Astrocyte (in vitro differentiated cells and primary cell): ENCODE measurements around the gene EXOC4. TPM values are rescaled to one million over a fixed set of nuclear protein-coding genes. Genes with fewer than 3 reads are reported as not detected.

Experiments used
- DNase-seq: peaks from one replicate; pipeline ENCODE4 v3.0.0-alpha.2; 2010; ENCODE audit warnings: low read depth
- FAIRE-seq: peaks from 2 replicates; lab custom pipeline; 2011; peaks lifted over from hg19 to GRCh38; lab: Jason Lieb, UNC
- H2AFZ ChIP-seq: 2 replicates; pipeline ENCODE4 v1.6.0; 2012; ENCODE audit warnings: low read depth, low read length, inconsistent platforms
- H3K27ac ChIP-seq: 2 replicates; pipeline ENCODE4 v1.5.1; 2011; ENCODE audit warnings: low read depth, low read length, inconsistent platforms
- H3K27me3 ChIP-seq: 2 replicates; pipeline ENCODE4 v1.6.0; 2011; ENCODE audit warnings: low read length, inconsistent platforms; ENCODE audit not compliant: insufficient read depth
- H3K36me3 ChIP-seq: 2 replicates; pipeline ENCODE4 v1.5.1; 2011; ENCODE audit warnings: low read length, inconsistent platforms; ENCODE audit not compliant: insufficient read depth
- H3K4me1 ChIP-seq: 2 replicates; pipeline ENCODE4 v1.5.1; 2011; ENCODE audit warnings: low read length, inconsistent platforms; ENCODE audit not compliant: insufficient read depth
- H3K4me2 ChIP-seq: 2 replicates; pipeline ENCODE4 v1.6.0; 2012; ENCODE audit warnings: low read length, inconsistent platforms
- H3K4me3 ChIP-seq: 2 replicates; pipeline ENCODE4 v1.5.1; 2011; ENCODE audit warnings: low read depth, mild to moderate bottlenecking, low read length, inconsistent platforms; ENCODE audit not compliant: insufficient read depth
- H3K79me2 ChIP-seq: 2 replicates; pipeline ENCODE4 v1.6.0; 2012; ENCODE audit warnings: mild to moderate bottlenecking, low read length, inconsistent platforms; ENCODE audit not compliant: insufficient read depth
- H3K9ac ChIP-seq: 2 replicates; pipeline ENCODE4 v1.6.0; 2012; ENCODE audit warnings: mild to moderate bottlenecking, low read length, inconsistent platforms
- H3K9me3 ChIP-seq: 2 replicates; pipeline ENCODE4 v1.5.1; 2012; ENCODE audit warnings: low read depth, mild to moderate bottlenecking, low read length, inconsistent platforms; ENCODE audit not compliant: insufficient read depth
- H4K20me1 ChIP-seq: 2 replicates; pipeline ENCODE4 v1.6.0; 2012; ENCODE audit warnings: low read length, inconsistent platforms; ENCODE audit not compliant: insufficient read depth
- H3K27ac Mint-ChIP-seq: one replicate; pipeline ENCODE4 v1.8.0; 2021; ENCODE audit warnings: mild to moderate bottlenecking, mixed read lengths; ENCODE audit not compliant: unreplicated experiment
- H3K27me3 Mint-ChIP-seq: one replicate; pipeline ENCODE4 v1.8.0; 2021; ENCODE audit warnings: low read depth, mixed read lengths; ENCODE audit not compliant: unreplicated experiment
- H3K36me3 Mint-ChIP-seq: one replicate; pipeline ENCODE4 v1.8.0; 2021; ENCODE audit warnings: low read depth, mixed read lengths; ENCODE audit not compliant: unreplicated experiment
- H3K4me1 Mint-ChIP-seq: one replicate; pipeline ENCODE4 v1.8.0; 2021; ENCODE audit warnings: low read depth, mixed read lengths; ENCODE audit not compliant: unreplicated experiment
- H3K4me3 Mint-ChIP-seq: one replicate; pipeline ENCODE4 v1.8.0; 2021; ENCODE audit warnings: mild to moderate bottlenecking, moderate library complexity, mixed read lengths; ENCODE audit not compliant: unreplicated experiment
- H3K9me3 Mint-ChIP-seq: one replicate; pipeline ENCODE4 v1.8.0; 2021; ENCODE audit warnings: mild to moderate bottlenecking, mixed read lengths; ENCODE audit not compliant: unreplicated experiment
- CTCF ChIP-seq: IDR thresholded peaks from 2 replicates; pipeline ENCODE4 v1.5.1; 2011; ENCODE audit warnings: low read depth, mild to moderate bottlenecking, inconsistent platforms, low read length, moderate library complexity; ENCODE audit not compliant: insufficient read depth
- EZH2 ChIP-seq: IDR thresholded peaks from 2 replicates; pipeline ENCODE4 v1.6.1; 2012; ENCODE audit warnings: mild to moderate bottlenecking, low read length, inconsistent platforms; ENCODE audit not compliant: insufficient read depth
- total RNA-seq: library from RNA; stranded (reverse); gene quantifications from 2 replicates; pipeline ENCODE4 v1.2.1, GENCODE V29; 2021

EXOC4 gene
- total RNA-seq, 1 donor from 2014 or later: 57.5 TPM

- peak; percentile 9 for FAIRE-seq
These were observed 37.2 kb downstream of the EXOC4 start for GRCh38 chr7:133290041-133290440.

GRCh38 chr7:133290676-133291333, 37.9 kb downstream of the EXOC4 start:
- Histone ChIP-seq H3K4me2 (no peak overlapping the region), H3K9ac (no peak overlapping the region), H3K4me1 (peaks cover 8% of the 10 kb centered on the region), H3K9me3 (no peaks in the 10 kb centered on the region), H3K27me3 (no peaks in the 10 kb centered on the region), H3K36me3 (no peaks in the 10 kb centered on the region), H3K27ac (no peak overlapping the region), H3K79me2 (peaks cover 5% of the 10 kb centered on the region), H4K20me1 (peaks cover 8% of the 10 kb centered on the region), H3K4me3 (no peak overlapping the region), H2AFZ (no peak overlapping the region)
- no peak for TF ChIP-seq EZH2
- no peak for TF ChIP-seq CTCF
- FAIRE-seq: no peak
- H3K36me3 Mint-ChIP-seq: peaks cover 6% of the 10 kb centered on the region
- H3K27me3 Mint-ChIP-seq: no peaks in the 10 kb centered on the region
- DNase-seq: peak; percentile 36
- H3K4me3 Mint-ChIP-seq: no peak overlapping the region
- H3K9me3 Mint-ChIP-seq: no peaks in the 10 kb centered on the region
- H3K27ac Mint-ChIP-seq: no peak overlapping the region
- H3K4me1 Mint-ChIP-seq: no peaks in the 10 kb centered on the region

More at GRCh38 chr7:133290041-133290440, 37.2 kb downstream of the EXOC4 start:
- H3K27me3 Mint-ChIP-seq: no peaks in the 10 kb centered on the region
- peak; percentile 47 for DNase-seq
- Histone ChIP-seq H3K4me3 (no peak overlapping the region), H3K36me3 (no peaks in the 10 kb centered on the region), H2AFZ (no peak overlapping the region), H3K4me1 (peaks cover 8% of the 10 kb centered on the region), H3K4me2 (no peak overlapping the region), H3K27me3 (no peaks in the 10 kb centered on the region), H3K27ac (no peak overlapping the region), H3K79me2 (peaks cover 6% of the 10 kb centered on the region), H3K9me3 (no peaks in the 10 kb centered on the region), H3K9ac (no peak overlapping the region), H4K20me1 (peaks cover 11% of the 10 kb centered on the region)
- no peak overlapping the region for H3K27ac Mint-ChIP-seq
- H3K9me3 Mint-ChIP-seq: no peaks in the 10 kb centered on the region
- H3K4me3 Mint-ChIP-seq: no peak overlapping the region
- peaks cover 2% of the 10 kb centered on the region for H3K4me1 Mint-ChIP-seq
- no peak for TF ChIP-seq CTCF
- no peak for TF ChIP-seq EZH2
- peaks cover 6% of the 10 kb centered on the region for H3K36me3 Mint-ChIP-seq

- no peaks in the 10 kb centered on the region for H3K9me3 Mint-ChIP-seq
- FAIRE-seq (no peak), DNase-seq (no peak)
- H3K79me2 ChIP-seq: no peaks in the 10 kb centered on the region
- H3K4me1 Mint-ChIP-seq: no peaks in the 10 kb centered on the region
- peaks cover 2% of the 10 kb centered on the region for H4K20me1 ChIP-seq
- H3K9ac ChIP-seq: no peak overlapping the region
- H3K36me3 Mint-ChIP-seq: peaks cover 6% of the 10 kb centered on the region
- no peak overlapping the region for H3K27ac ChIP-seq
- H3K27me3 Mint-ChIP-seq: no peaks in the 10 kb centered on the region
- no peak for TF ChIP-seq EZH2
- no peak for TF ChIP-seq CTCF
- H3K4me2 ChIP-seq: no peak overlapping the region
- no peak overlapping the region for H3K4me3 Mint-ChIP-seq
- no peaks in the 10 kb centered on the region for H3K27me3 ChIP-seq
- H3K4me3 ChIP-seq: no peak overlapping the region
- H3K9me3 ChIP-seq: no peaks in the 10 kb centered on the region
- H3K36me3 ChIP-seq: no peaks in the 10 kb centered on the region
- no peak overlapping the region for H3K27ac Mint-ChIP-seq
- H3K4me1 ChIP-seq: peaks cover 8% of the 10 kb centered on the region
- no peak overlapping the region for H2AFZ ChIP-seq
These were observed 39.8 kb downstream of the EXOC4 start for GRCh38 chr7:133292631-133293030.
